NCI-H1436 (cell line): Measurements from ENCODE around the gene SS18.
A peak's percentile ranks its signal among the peaks of the same experiment; 100 is the strongest.
"Not testable (repeated sequence)": the region's sequence is repeated elsewhere in the genome, so short reads cannot be mapped to it uniquely, and the experiment has no call there.

Source experiments
- DNase-seq: peaks from one replicate; lab custom pipeline; 2025; lab: John Stamatoyannopoulos, UW

The SS18 gene

GRCh38 chr18:26090130-26091046, at the start of gene SS18:
SS18 (minus strand) TSS chr18:26090613; CDS start chr18:26090569, 44 bp downstream.
- peak; percentile 76 for DNase-seq

- no peak for DNase-seq
Measured at GRCh38 chr18:26135548-26135947, 45.1 kb upstream of the SS18 start.

GRCh38 chr18:26134107-26134506, 43.7 kb upstream of the SS18 start:
- DNase-seq: no peak

GRCh38 chr18:26133652-26134051, 43.2 kb upstream of the SS18 start, which contains the start of gene PSMA8:
PSMA8 (plus strand) TSS chr18:26133869; CDS start chr18:26133966, 97 bp downstream.
- no peak for DNase-seq

GRCh38 chr18:26128192-26128591, 37.8 kb upstream of the SS18 start:
- DNase-seq: not testable (repeated sequence)

- DNase-seq: no peak
Measured at GRCh38 chr18:26127786-26128185, 37.4 kb upstream of the SS18 start.

GRCh38 chr18:26121994-26122393, 31.6 kb upstream of the SS18 start:
- DNase-seq: not testable (repeated sequence)

GRCh38 chr18:26121476-26121875, 31.1 kb upstream of the SS18 start:
- no peak for DNase-seq

GRCh38 chr18:26119246-26119645, 28.8 kb upstream of the SS18 start:
- DNase-seq: no peak

- DNase-seq: no peak
Measured at GRCh38 chr18:26104035-26104434, 13.6 kb upstream of the SS18 start.

- no peak for DNase-seq
Measured at GRCh38 chr18:26103579-26103978, 13.2 kb upstream of the SS18 start.

GRCh38 chr18:26097563-26097962, 7.2 kb upstream of the SS18 start:
- no peak for DNase-seq

GRCh38 chr18:26096852-26097251, 6.4 kb upstream of the SS18 start:
- DNase-seq: no peak

- no peak for DNase-seq
Measured at GRCh38 chr18:26091047-26091630, 726 bp upstream of the SS18 start.

- DNase-seq: no peak
Measured at GRCh38 chr18:26089293-26090129, 902 bp downstream of the SS18 start.

GRCh38 chr18:26088487-26088886, 1.9 kb downstream of the SS18 start:
- DNase-seq: no peak

- DNase-seq: no peak
Measured at GRCh38 chr18:26086959-26087358, 3.5 kb downstream of the SS18 start.

- no peak for DNase-seq
Measured at GRCh38 chr18:26085056-26085455, 5.4 kb downstream of the SS18 start.

- no peak for DNase-seq
Measured at GRCh38 chr18:26083099-26083498, 7.3 kb downstream of the SS18 start.

GRCh38 chr18:26082475-26082874, 7.9 kb downstream of the SS18 start:
- no peak for DNase-seq

GRCh38 chr18:26074246-26074645, 16.2 kb downstream of the SS18 start:
- DNase-seq: no peak

GRCh38 chr18:26073758-26074157, 16.7 kb downstream of the SS18 start:
- no peak for DNase-seq
